Stimulated activated CD8-positive, alpha-beta memory T cell treated with anti-CD3 and anti-CD28 coated beads, Interleukin-15, amount 100 ng/mL, for 4 hours (primary cell): Measurements from ENCODE around the gene MUC5AC.

ENCODE experiments used
- DNase-seq, 2 donors: peaks; one replicate each; pipeline ENCODE4 v3.0.0-alpha.2; 2020; ENCODE audit warnings: low read depth in 2 of 2

The MUC5AC gene

GRCh38 chr11:1225386-1226225 is 67.9 kb downstream of the MUC5AC start:
- DNase-seq, result no peak

- no peak for DNase-seq
Measured at GRCh38 chr11:1226226-1226985, 68.7 kb downstream of the MUC5AC start.

GRCh38 chr11:1226986-1227550 is 69.3 kb downstream of the MUC5AC start:
- no peak for DNase-seq

GRCh38 chr11:1227551-1228100 is 69.9 kb downstream of the MUC5AC start:
- no peak for DNase-seq

DNA sequence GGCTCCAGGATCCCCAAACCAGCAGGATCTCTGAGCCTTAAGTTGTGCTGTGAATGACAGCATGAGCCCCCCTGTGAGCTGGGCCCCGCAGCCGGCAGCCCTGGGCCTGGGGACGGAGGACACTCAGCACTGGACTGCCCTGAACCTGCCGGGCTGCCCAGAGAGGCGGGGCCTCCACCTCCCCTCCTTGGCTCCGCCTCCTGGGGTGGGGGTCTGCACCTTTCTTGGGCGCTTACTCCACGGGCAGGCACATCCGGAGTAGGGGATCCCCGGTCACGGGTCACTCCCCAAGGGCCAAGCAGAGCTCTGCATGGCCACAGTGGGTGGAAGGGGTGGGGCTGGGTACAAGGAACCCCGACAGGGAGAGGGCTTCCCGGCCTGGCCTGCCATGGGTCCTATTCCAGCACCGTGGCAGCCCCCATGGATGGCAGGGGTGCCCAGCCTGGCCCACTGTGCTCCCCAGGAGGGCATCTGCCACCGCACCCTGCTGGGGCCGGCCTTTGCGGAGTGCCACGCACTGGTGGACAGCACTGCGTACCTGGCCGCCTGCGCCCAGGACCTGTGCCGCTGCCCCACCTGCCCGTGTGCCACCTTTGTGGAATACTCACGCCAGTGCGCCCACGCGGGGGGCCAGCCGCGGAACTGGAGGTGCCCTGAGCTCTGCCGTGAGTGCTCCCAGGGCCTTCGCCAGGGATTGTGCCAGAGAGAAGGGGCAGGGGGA is 70.5 kb downstream of the MUC5AC start:
- DNase-seq, result no peak

- DNase-seq, result no peak
Measured at GRCh38 chr11:1228921-1229451, 71.2 kb downstream of the MUC5AC start.

- no peak for DNase-seq
Measured at GRCh38 chr11:1229471-1230120, 71.8 kb downstream of the MUC5AC start.

GRCh38 chr11:1230121-1230455 is 72.3 kb downstream of the MUC5AC start:
- no peak for DNase-seq

GRCh38 chr11:1230456-1231395 is 73.0 kb downstream of the MUC5AC start:
- DNase-seq, result no peak

DNA sequence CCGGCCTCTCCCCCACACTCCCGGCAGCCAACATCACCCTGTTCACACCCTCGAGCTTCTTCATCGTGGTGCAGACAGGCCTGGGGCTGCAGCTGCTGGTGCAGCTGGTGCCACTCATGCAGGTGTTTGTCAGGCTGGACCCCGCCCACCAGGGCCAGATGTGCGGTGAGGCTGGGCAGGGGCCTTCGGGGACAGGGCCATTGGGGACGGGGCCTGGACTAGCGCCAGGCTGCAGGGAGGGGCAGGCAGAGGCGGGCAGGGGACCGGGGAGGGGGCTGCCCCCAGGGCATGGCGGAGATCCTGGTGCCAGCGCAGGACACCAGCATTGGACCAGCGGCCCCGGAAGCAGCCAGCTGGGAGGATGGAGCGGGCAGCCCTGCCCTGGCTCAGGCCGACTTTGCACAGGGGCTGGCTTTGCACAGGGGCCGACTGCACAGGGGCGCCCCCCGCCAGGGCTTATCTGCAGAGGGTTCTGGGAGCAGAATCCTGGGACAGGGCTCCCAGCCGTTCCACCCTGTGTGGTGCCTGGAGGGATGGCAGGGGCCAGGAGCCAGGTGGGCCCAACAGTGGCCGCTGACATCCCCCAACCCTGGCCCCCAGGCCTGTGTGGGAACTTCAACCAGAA is 73.8 kb downstream of the MUC5AC start:
- no peak for DNase-seq

DNA sequence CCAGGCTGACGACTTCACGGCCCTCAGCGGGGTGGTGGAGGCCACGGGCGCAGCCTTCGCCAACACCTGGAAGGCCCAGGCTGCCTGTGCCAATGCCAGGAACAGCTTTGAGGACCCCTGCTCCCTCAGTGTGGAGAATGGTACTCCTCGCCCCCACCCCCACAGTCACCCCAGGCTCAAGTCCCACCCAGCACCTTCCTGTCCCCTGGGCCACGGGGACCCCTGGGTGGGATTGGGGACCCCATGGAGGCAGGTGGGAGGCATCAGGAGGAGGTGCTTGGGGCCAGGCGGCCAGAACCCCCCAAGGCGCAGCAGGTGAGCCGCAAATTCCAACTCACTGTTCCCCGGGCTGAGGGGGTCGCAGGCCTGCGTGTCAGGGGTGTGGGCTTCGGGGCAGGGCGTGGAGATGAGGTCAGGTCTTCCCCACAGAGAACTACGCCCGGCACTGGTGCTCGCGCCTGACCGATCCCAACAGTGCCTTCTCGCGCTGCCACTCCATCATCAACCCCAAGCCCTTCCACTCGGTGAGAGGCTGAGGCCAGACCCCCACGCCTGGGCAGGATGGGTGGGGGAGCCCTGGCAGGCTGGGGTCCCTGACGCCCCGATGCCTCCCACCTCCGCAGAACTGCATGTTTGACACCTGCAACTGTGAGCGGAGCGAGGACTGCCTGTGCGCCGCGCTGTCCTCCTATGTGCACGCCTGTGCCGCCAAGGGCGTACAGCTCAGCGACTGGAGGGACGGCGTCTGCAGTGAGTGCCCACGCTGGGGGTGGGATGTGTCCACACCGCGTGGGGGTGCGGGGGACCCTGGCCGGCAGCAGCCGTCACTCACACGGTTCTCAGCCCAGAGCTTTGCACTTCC is 74.5 kb downstream of the MUC5AC start:
- no peak for DNase-seq

DNA sequence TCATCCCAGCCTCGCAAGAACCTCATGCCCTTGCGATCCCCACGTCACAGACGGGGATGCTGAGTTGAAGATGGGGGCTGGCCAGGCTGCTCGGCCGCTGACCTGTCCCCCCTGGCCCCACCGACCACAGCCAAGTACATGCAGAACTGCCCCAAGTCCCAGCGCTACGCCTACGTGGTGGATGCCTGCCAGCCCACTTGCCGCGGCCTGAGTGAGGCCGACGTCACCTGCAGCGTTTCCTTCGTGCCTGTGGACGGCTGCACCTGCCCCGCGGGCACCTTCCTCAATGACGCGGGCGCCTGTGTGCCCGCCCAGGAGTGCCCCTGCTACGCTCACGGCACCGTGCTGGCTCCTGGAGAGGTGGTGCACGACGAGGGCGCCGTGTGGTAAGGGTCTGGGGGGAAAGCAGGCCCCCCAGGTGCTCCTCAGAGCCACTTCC is 75.1 kb downstream of the MUC5AC start:
- DNase-seq, result no peak

GRCh38 chr11:1233351-1234053 is 75.7 kb downstream of the MUC5AC start:
- DNase-seq, result no peak

- DNase-seq, result no peak
Measured at GRCh38 chr11:1234054-1234720, 76.4 kb downstream of the MUC5AC start.

DNA sequence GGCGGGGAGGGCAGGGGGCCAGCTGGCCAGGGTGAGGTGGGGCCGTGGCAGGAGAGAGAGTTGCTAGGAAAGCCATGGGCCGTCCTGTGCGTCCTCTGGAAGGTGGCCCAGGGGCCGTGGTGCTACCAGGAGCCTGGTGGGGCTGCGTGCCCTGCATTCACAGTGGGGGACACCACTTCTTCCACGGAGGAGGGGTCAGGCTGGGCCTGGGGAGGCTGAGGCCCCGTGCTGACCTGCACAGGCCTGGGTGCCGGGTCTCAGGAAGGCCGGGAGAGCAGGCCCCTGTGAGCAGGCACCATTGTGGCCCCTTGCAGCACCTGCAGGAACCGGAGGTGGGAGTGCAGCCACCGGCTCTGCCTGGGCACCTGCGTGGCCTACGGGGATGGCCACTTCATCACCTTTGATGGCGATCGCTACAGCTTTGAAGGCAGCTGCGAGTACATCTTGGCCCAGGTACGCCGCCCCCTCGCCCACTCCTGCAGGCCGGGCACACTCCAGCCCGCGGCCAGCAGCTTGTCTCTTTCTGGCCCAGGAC is 77.1 kb downstream of the MUC5AC start:
- DNase-seq, result no peak

DNA sequence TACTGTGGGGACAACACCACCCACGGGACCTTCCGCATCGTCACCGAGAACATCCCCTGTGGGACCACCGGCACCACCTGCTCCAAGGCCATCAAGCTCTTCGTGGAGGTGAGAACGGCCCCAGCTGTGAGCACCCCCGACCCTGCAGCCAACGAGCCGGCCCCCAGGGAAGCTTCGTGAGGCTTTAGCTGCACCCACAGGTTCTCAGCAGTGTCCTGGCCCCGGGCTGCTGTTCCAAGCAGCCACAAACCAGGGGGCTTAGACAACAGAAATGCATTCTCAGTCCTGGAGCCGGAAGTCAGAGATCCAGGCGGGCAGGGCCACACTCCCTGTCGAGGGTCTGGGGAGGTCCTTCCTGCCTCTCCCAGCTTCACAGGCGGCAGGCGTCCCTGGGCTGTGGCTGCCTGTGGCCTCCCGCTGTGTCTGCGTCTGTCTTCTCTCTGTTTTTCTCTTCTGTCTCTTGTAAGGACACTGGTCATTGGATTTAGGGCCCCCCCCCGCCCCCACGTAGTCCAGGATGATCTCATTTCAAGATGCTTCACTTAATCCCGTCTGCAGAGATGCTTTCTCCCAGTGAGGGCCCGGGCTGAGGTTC is 77.7 kb downstream of the MUC5AC start:
- DNase-seq, result no peak

DNA sequence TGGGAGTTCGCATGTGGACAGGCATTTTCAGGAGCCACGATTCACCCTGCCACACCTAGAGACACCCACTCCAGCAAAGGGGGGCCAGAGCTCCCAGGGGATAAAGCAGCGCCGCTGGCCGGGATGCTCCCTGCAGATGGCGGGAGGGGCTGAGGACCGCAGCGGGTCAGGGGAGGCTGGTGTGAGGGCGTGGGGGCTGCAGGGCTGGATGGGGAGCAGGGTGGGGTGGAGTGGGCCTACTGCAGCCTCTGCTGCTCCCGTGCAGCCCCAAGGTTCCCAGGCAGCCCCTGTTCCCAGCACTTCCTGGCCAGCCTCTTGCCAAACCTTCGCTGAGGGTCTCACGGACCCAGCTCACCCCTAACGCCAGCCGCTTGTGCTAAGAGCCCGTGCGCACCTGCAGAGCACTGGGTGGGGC is 78.2 kb downstream of the MUC5AC start:
- DNase-seq, result no peak
